ENCODE data around the gene SHMT2.

The SHMT2 gene

GRCh38 chr12:57190037-57190436, 39.5 kb upstream of the SHMT2 start:
- POLR2A ChIA-PET = interaction anchor here (1.6 kb wide), 1 partner anchor 97 kb away, joined by 5 read pairs; no protein-coding TSS in a partner anchor
- DNase-seq (ENCODE audit: low read depth, low spot score) = no peak
- no peak for TF ChIP-seq CTCF (IDR thresholded peaks at IDR 0.05; ENCODE audit: insufficient read depth, low read length, missing control alignments)
- H3K4me3 ChIP-seq (ENCODE audit: low read depth, low read length) = no peak overlapping the region
- CTCF ChIA-PET = interaction anchor here (1.1 to 26.2 kb wide), 5 partner anchors 9 to 78 kb away, joined by 3 to 874 read pairs (median 6); partner anchors contain the start of gene LRP1

- no peak for TF ChIP-seq CTCF (IDR thresholded peaks at IDR 0.05; ENCODE audit: insufficient read depth, low read length, missing control alignments)
- POLR2A ChIA-PET = interaction anchor here (1.6 kb wide), 1 partner anchor 98 kb away, joined by 5 read pairs; no protein-coding TSS in a partner anchor
Observed at GRCh38 chr12:57190821-57191220, 38.7 kb upstream of the SHMT2 start.

GRCh38 chr12:57191410-57191809, 38.1 kb upstream of the SHMT2 start:
- TF ChIP-seq CTCF (IDR thresholded peaks at IDR 0.05; ENCODE audit: insufficient read depth, low read length, missing control alignments) = no peak
- ChIA-PET CTCF (interaction anchor here (1.1 to 26.2 kb wide), 4 partner anchors 15 to 80 kb away, joined by 3 to 874 read pairs (median 4); partner anchors contain the start of gene LRP1), POLR2A (interaction anchor here (1.6 kb wide), 1 partner anchor 98 kb away, joined by 5 read pairs; no protein-coding TSS in a partner anchor)
- no peak for DNase-seq (ENCODE audit: low read depth, low spot score)
- no peak overlapping the region for H3K4me3 ChIP-seq (ENCODE audit: low read depth, low read length)

More at GRCh38 chr12:57190821-57191220, 38.7 kb upstream of the SHMT2 start:
- DNase-seq (ENCODE audit: low read depth, low spot score) = no peak
- H3K4me3 ChIP-seq (ENCODE audit: low read depth, low read length) = no peak overlapping the region
- CTCF ChIA-PET = interaction anchor here (1.1 to 26.2 kb wide), 4 partner anchors 10 to 79 kb away, joined by 3 to 874 read pairs (median 6); partner anchors contain the start of gene LRP1

GRCh38 chr12:57192920-57193319, 36.6 kb upstream of the SHMT2 start:
- DNase-seq (ENCODE audit: low read depth, low spot score) = no peak
- H3K4me3 ChIP-seq (ENCODE audit: low read depth, low read length) = no peak overlapping the region
- POLR2A ChIA-PET = no interaction called here
- CTCF ChIA-PET = interaction anchor here (1.2 to 3.4 kb wide), 5 partner anchors 13 to 69 kb away, joined by 4 to 20 read pairs (median 4); no protein-coding TSS in a partner anchor
- TF ChIP-seq CTCF (IDR thresholded peaks at IDR 0.05; ENCODE audit: insufficient read depth, low read length, missing control alignments) = no peak

- CTCF ChIA-PET = interaction anchor here (1.2 to 3.4 kb wide), 5 partner anchors 14 to 70 kb away, joined by 3 to 20 read pairs (median 4); no protein-coding TSS in a partner anchor
- H3K4me3 ChIP-seq (ENCODE audit: low read depth, low read length) = no peak overlapping the region
- POLR2A ChIA-PET = interaction anchor here (1.1 kb wide), 1 partner anchor 8 kb away, joined by 3 read pairs; no protein-coding TSS in a partner anchor
- no peak for DNase-seq (ENCODE audit: low read depth, low spot score)
- no peak for TF ChIP-seq CTCF (IDR thresholded peaks at IDR 0.05; ENCODE audit: insufficient read depth, low read length, missing control alignments)
Observed at GRCh38 chr12:57193706-57194245, 35.7 kb upstream of the SHMT2 start.

GRCh38 chr12:57194253-57194652, 35.3 kb upstream of the SHMT2 start:
- TF ChIP-seq CTCF (IDR thresholded peaks at IDR 0.05; ENCODE audit: insufficient read depth, low read length, missing control alignments) = no peak
- ChIA-PET POLR2A (interaction anchor here (1.1 kb wide), 1 partner anchor 8 kb away, joined by 3 read pairs; no protein-coding TSS in a partner anchor), CTCF (interaction anchor here (1.2 to 3.4 kb wide), 4 partner anchors 19 to 70 kb away, joined by 3 to 20 read pairs (median 8); no protein-coding TSS in a partner anchor)
- no peak overlapping the region for H3K4me3 ChIP-seq (ENCODE audit: low read depth, low read length)
- DNase-seq (ENCODE audit: low read depth, low spot score) = no peak

Measured in AG04449 (cell line).